ENCODE data around the gene TRAF2.

TRAF2 gene

DNA sequence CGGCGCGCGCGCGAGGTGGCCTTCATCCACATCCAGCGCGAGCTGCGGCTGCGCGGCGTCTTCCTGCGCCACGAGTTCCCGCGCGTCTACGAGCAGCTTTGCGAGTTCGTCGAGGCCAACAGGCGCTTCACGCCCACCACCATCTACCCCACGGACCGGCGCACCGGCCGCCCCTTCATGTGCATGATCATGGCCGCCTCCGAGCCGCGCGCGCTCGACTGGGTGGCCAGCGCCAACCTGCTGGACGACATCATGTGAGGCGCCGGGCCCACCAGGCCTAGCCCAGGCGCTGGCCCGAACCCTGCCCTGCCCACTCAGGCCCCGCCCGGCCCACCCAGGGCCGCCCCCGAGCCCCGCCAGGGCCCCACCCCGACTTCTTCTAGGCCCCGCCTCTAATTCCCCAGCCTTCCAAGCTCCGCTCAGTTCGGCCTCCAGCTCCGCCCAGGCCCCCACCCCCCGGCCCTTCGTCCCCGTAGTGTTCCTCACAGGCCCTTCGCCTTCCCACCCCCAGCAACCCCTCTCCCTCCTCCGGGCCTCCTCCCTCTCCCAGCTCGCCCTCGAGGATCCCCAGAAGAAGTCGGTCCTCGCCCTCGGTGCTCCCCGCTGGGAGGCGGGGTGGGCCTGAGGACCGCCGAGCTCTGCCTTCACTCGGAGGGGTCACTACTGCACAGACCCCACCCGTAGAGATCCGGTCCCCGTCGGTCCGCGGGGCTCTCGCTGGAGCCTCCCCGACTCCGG lies 39.1 kb upstream of the TRAF2 start:
- no peak for DNase-seq (ENCODE audit: low spot score)

DNA sequence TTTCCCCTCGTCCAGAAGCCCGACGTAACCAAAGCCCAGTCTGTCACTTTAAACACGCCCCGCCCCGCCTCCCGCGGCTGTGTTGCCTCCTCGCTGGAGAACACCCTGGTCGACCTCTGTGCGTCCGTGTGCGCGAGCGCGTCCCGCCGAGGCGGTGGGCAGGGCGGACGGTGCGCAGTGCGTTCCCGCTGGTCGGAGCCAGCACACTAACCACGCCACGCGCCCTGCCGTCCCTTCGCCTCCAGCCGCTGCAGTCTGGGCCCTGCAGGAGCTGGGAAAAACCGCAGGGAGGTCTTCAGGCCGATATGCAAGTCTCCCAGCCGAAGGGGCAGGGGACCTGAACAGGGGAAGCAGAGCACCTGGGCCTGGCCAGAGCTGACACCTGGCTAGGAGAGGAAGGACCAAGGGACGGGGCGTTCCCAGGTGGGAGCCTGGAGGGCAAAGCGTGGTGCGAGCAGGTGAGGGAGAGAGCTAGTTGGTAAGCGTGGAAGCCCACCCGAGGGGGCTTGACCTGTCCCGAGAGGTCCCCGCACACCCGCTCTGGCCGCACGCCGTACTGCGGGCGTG lies 38.4 kb upstream of the TRAF2 start:
- peak; percentile 74 for DNase-seq (ENCODE audit: low spot score)

DNA sequence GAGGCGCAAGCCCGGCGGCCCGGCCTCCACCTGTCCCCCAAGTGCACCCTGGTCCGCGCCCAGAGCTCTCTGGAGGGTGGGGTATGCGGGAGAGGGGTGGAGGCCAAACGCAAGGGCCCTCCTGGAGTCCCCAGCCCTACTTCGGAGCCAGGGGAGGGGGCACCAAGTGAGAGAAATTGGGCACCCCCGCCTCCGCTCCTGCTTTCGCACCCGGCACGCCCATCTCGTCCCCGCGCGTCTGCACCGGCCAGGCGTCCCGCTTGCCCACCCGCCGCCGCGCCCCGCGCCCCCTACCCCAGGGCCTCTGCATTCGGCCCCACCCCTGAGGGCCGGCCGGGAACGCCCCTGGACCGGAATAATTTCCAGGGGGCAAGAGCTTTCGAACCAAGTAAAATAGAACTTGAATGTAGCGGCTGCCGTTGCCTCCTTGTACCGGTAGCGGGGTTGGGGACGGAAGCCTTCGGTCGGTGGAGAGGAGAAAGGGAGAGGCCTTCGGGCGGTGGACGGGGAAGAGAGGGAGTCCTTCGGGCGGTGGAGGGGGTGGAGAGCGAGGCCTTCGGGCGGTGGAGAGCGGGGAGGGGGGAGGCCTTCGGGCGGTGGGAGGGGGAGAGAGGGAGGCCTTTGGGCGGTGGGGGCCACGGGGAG lies 37.8 kb upstream of the TRAF2 start:
- no peak for DNase-seq (ENCODE audit: low spot score)

DNA sequence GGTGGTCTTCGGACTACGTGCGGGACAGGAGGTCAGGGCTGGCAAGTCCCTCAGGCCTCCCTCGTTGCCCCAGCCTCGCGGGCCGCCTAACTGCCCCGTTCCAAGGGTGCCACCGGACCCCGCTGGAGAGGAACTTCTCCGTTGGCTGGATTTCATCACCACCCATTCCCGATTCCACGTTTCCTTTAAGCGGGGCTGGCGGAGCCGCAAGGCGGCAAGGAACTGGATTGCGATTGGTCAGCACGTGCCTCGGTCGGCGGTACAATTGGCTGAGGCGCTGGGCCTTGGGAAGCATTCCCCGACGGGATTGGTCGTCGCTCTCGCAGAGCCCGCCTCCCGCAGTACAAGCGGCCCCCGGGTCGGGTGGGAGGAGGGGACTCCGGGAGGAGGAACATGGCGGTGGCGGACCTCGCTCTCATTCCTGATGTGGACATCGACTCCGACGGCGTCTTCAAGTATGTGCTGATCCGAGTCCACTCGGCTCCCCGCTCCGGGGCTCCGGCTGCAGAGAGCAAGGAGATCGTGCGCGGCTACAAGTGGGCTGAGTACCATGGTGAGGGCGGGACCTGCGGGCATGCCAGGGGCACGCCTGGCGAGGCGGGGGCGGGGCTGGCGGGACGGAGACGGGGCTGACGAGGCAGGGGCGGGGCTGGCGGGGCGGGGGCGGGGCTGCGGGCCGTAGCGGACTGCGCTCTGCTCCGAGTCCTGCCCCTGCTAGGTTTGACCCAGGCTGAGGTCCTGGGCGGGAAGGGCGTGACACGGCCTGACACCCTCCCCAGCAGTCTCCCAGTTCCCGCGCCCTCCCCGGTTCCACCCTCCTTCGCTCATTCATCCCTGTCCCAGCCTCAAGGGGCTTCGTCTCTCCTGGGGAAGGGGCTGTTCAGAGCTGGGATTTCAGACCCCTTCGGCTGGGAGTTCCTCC lies 37.0 kb upstream of the TRAF2 start, which contains the start of gene PHPT1:
TSS of gene PHPT1 (plus strand) at position 372 of the 922 bp plus-strand sequence. CDS start at position 394, 22 bp downstream.
- peak; percentile 98 for DNase-seq (ENCODE audit: low spot score)

DNA sequence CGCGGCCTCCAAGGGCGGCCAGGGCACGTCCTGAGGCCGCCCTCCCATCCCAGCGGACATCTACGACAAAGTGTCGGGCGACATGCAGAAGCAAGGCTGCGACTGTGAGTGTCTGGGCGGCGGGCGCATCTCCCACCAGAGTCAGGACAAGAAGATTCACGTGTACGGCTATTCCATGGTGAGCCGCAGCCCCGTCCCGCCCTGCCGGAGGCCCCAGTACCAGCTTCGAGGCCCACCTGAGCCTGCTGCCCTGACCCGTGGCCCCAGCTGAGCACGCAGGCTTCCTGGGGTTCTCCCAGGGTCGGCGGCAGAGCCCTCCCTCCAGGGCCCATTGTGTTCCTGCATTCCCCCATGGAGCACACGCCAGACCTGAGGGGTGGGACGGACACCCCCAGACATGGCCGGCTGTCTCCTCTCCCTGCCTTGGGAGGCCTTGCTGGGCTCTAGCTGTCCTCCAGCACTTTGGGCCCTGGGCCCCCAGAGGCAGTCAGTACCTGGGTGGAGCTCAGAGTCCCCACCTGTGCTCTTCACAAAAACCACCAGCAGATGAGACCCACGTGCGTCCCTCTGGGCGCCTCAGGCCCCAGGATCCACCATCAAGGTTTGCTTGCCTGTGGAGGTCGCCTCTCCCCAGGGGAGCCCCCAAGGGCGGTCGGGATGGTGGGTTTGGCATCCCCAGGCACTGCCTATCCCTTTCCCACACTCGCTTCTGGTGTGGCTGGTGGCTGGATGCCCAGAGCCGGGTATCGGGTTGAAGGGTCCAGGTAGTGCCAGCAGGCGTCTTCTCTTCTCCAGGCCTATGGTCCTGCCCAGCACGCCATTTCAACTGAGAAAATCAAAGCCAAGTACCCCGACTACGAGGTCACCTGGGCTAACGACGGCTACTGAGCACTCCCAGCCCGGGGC lies 36.1 kb upstream of the TRAF2 start:
- DNase-seq (ENCODE audit: low spot score): no peak

DNA sequence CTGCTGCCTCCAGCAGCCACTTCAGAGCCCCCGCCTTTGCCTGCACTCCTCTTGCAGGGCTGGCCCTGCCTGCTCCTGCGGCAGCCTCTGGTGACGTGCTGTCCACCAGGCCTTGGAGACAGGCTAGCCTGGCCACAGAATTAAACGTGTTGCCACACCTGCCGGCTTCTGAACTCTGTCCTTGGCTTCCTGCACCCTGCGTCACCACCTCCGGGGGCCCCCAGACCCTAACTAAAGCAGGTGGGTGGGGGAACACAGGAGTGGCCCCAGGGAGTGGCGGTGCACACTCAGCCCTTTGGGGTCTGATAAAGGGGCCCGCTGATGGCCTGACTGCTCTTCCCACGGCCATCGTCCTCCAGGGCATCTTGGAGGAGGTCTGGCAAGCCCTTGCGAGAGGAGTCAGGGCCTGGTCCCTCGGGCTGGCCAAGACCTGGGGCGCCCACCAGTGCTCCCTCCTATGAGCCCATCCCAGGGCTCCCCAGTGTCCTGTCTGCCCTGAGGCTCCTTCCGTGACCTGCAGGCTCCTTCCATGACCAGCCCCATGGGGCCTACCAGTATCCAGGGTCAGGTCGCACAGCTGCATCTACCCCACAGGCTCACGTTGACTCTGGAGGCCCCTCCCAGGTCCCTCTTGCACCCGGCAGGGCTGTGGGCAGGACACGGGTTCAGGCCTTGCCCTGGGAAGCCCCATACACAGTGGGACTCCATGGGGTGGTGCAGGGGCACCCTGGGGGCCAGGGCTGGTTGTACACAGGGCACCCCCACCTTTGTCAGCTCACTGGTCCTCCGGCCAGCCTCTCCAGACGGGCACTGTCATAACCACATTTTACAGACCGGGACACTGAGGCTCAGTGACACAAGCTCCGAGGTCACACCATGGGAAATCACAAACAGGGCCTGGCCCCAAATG lies 35.2 kb upstream of the TRAF2 start:
- no peak for DNase-seq (ENCODE audit: low spot score)

DNA sequence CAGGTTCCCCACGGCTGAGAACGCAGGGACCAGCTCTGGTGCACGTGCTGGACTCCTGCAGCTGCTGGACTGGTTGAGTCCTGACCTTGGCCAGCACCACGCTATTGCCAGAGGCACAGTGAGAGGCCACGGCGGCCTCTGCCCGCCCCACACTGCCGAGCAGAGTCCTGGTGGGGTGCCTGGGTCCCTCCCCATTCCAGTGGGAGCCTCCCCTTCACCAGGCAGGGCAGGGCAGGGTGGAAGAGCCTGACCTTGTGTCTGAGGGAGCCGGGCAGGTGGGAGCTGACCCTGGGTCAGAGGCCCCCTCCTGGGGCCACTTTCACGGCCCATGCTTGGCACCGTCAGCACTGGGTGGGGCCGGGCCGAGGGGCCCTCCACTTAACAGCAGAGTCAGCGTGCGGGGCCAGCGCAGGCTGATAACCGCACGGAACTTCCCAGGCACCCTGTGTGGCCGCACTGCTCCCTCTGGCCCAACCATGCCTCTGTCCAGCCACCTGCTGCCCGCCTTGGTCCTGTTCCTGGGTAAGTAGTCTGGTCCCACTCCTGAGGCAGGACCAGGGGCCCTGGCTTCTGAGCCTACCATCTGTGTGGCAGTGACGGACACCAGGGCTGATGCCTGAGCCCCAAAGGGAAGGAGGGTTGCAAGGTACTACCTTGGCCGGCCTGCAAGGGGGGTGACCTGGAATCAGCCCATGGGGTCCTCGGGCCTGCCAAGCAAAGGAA lies 34.2 kb upstream of the TRAF2 start, which contains the start of gene MAMDC4:
TSS of gene MAMDC4 (plus strand) at position 406 of the 723 bp plus-strand sequence. CDS start at position 477, 71 bp downstream.
- no peak for DNase-seq (ENCODE audit: low spot score)

DNA sequence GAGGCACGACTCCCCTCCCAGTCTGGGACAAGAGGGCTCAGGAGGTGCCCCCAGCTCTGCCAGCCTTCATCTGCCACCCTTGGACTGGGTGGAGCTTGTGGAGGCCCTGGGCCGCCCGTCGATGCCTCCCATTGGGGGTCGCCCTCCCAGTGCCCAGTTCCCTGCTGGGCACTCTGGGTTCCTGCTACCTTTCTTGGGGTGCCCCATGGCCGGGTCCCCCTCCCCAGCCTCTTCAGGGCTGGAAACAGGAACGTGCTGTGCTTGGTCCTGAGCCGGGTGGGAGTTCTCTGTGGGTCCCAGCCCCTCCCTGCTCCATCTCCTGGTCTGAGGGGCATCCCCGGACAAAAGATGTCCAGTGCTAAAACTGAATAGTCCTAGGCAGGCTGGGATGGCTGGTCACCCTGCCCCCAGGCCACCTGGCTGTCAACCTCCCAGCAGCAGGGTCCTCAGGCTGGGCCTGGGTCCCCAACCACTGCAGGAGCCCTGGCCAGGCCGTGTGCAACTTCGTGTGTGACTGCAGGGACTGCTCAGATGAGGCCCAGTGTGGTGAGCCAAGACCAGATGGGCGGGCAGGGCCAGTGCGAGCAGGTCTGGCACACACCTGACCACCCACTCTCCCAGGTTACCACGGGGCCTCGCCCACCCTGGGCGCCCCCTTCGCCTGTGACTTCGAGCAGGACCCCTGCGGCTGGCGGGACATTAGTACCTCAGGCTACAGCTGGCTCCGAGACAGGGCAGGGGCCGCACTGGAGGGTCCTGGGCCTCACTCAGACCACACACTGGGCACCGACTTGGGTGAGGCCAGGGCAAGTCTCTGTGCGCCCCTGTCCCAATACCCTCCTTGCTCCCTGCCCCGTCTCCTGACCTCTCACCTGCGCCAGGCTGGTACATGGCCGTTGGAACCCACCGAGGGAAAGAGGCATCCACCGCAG lies 33.4 kb upstream of the TRAF2 start:
- DNase-seq (ENCODE audit: low spot score): no peak

DNA sequence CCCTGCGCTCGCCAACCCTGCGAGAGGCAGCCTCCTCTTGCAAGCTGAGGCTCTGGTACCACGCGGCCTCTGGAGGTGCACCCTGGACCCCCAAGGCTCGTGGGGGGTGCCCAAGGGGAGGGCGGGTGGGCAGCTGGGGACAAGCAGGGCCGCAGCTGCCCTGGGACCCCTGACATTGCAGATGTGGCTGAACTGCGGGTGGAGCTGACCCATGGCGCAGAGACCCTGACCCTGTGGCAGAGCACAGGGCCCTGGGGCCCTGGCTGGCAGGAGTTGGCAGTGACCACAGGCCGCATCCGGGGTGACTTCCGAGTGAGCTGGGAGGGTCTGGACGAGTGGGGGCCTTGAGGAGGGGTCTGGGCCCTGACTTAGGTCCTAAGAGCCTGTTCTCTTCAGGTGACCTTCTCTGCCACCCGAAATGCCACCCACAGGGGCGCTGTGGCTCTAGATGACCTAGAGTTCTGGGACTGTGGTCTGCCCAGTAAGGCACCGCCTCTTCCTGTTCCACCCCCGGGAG lies 32.7 kb upstream of the TRAF2 start:
- DNase-seq (ENCODE audit: low spot score): no peak

DNA sequence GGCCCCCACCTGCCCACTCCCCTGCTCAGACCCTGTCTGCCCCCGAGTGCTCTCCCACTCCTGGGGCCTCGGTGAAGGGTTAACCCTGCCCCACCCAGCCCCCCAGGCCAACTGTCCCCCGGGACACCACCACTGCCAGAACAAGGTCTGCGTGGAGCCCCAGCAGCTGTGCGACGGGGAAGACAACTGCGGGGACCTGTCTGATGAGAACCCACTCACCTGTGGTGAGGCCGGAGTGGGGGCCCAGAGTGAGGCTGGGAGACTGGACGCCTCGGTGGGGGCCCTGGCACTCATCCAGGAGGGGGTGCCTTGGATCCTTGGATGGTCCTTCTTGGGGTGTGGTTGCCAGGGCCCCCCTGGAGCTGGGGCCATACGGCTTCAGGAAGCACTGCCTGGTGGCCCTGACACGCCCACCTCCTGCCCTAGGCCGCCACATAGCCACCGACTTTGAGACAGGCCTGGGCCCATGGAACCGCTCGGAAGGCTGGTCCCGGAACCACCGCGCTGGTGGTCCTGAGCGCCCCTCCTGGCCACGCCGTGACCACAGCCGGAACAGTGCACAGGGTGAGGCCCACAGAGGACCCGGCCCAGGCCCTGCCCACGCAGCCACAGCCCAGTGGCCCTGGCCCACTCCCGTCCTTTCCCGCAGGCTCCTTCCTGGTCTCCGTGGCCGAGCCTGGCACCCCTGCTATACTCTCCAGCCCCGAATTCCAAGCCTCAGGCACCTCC lies 32.0 kb upstream of the TRAF2 start:
- DNase-seq (ENCODE audit: low spot score): no peak

DNA sequence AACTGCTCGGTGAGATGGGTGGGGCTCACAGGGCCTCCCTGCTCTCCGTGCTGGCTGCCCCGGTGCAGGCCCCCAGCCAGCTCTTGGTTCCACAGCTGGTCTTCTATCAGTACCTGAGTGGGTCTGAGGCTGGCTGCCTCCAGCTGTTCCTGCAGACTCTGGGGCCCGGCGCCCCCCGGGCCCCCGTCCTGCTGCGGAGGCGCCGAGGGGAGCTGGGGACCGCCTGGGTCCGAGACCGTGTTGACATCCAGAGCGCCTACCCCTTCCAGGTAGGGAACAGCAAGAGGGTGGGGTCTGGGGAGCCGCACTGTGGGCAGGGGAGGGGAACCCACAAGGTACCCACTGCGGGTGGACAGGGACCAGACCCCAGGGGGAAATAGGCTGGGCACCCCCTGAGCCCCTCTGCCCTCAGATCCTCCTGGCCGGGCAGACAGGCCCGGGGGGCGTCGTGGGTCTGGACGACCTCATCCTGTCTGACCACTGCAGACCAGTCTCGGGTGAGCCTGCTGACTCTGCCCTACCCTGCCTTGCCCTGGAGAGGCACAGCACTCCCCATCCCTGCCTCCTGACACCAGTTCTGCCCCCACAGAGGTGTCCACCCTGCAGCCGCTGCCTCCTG lies 31.4 kb upstream of the TRAF2 start:
- DNase-seq (ENCODE audit: low spot score): no peak

DNA sequence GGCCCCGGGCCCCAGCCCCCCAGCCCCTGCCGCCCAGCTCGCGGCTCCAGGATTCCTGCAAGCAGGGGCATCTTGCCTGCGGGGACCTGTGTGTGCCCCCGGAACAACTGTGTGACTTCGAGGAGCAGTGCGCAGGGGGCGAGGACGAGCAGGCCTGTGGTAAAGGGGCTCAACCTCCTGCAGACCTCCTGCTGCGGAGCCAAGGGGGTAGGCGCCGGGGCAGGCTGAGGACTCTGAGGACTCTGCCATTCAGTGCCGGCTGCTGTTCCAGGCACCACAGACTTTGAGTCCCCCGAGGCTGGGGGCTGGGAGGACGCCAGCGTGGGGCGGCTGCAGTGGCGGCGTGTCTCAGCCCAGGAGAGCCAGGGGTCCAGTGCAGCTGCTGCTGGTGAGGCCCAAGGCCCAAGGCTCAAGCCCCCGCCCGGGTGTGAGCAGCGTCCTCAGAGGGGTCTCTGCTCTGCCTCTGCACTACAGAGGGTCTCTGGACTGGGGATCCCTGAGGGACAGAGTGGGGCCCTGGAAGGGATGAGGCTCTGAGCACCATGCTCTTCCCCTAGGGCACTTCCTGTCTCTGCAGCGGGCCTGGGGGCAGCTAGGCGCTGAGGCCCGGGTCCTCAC lies 30.7 kb upstream of the TRAF2 start:
- no peak for DNase-seq (ENCODE audit: low spot score)

DNA sequence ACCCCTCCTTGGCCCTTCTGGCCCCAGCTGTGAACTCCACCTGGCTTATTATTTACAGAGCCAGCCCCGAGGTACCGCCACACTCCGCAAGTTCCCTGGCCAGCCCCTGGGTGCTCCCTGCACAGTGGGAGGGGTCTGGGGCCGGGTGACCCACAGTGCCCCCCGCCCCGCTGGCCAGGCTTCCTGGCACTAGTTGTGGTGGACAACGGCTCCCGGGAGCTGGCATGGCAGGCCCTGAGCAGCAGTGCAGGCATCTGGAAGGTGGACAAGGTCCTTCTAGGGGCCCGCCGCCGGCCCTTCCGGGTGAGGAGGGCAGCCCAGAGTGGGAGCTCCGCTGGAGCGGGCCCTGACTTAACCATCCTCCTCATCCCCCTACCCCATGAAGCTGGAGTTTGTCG lies 30.2 kb upstream of the TRAF2 start:
- DNase-seq (ENCODE audit: low spot score): no peak

DNA sequence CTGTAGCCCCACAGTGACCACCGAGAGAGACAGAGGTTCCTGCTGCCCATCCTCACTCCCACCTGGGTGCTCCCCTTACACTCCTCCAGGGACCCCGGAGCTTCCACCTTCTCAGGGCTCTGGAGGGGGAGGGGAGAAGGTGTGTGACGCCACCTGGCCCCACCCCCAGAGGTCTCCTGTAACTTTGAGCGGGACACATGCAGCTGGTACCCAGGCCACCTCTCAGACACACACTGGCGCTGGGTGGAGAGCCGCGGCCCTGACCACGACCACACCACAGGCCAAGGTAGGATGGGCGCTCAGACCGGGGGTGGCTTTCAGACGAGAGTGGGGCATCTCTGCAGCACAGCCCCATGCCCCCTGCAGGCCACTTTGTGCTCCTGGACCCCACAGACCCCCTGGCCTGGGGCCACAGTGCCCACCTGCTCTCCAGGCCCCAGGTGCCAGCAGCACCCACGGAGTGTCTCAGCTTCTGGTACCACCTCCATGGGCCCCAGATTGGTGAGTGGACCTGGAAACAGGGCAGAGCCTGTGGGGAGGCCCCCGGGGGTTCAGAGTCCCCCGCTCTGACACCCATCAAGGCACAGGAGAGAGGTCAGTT lies 29.7 kb upstream of the TRAF2 start:
- no peak for DNase-seq (ENCODE audit: low spot score)

DNA sequence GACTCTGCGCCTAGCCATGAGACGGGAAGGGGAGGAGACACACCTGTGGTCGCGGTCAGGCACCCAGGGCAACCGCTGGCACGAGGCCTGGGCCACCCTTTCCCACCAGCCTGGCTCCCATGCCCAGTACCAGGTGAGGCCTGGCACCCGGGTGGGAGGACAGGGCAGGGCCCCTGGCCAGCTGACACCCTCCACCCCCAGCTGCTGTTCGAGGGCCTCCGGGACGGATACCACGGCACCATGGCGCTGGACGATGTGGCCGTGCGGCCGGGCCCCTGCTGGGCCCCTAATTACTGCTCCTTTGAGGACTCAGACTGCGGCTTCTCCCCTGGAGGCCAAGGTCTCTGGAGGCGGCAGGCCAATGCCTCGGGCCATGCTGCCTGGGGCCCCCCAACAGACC lies 29.1 kb upstream of the TRAF2 start:
- no peak for DNase-seq (ENCODE audit: low spot score)
